NCI-H748 (cell line): ENCODE data around the gene CMTM3.
A peak's percentile ranks its signal among the peaks of the same experiment; 100 is the strongest.
"Not testable (repeated sequence)": the region's sequence is repeated elsewhere in the genome, so short reads cannot be mapped to it uniquely, and the experiment has no call there.

ENCODE experiments used
- DNase-seq: peaks from one replicate; lab custom pipeline; 2025; ENCODE audit not compliant: unreplicated experiment; lab: John Stamatoyannopoulos, UW

The CMTM3 gene

DNA sequence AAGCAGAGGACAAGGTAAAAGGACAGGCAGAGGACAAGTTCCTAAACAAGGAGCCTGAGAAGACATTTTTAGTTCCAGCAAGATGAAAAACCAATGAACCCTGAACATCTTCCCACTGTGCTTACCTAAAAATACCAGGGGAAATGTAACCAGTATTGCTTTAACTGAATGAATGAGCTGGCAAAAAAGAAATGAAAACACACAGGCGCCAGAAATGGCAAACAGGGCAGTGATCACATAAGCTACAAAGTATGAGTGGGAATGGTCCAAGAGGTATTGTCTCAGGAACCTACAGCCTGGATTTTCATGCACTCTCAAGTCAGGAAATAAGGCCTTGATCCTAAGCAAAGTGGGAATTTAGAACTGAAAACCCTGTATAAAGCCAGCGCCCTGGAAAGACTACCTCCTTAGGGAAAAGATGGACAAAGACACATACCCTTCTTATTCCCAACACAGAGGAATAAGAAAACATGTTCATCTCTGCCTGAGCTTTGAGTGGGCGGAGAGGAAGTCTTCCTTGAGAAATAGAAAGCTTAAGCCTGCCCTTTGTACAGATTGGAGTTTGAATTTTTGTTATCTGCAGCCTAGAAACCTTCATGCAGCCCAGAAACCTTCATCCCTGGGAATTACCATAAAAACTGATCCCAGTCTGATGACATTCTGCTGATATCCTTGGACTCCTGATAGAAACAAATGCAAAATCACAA, 23.1 kb upstream of the CMTM3 start:
- DNase-seq: no peak

GRCh38 chr16:66585481-66586239, 18.8 kb upstream of the CMTM3 start:
- DNase-seq: no peak

GRCh38 chr16:66587881-66588600, 16.5 kb upstream of the CMTM3 start:
- no peak for DNase-seq

- no peak for DNase-seq
These were observed 15.4 kb upstream of the CMTM3 start for GRCh38 chr16:66588981-66589713.

- no peak for DNase-seq
These were observed 14.2 kb upstream of the CMTM3 start for GRCh38 chr16:66590322-66590721.

GRCh38 chr16:66591018-66591417, 13.5 kb upstream of the CMTM3 start:
- DNase-seq: no peak

GRCh38 chr16:66592241-66592640, 12.3 kb upstream of the CMTM3 start:
- no peak for DNase-seq

- DNase-seq: no peak
These were observed 11.7 kb upstream of the CMTM3 start for GRCh38 chr16:66592814-66593213.

DNA sequence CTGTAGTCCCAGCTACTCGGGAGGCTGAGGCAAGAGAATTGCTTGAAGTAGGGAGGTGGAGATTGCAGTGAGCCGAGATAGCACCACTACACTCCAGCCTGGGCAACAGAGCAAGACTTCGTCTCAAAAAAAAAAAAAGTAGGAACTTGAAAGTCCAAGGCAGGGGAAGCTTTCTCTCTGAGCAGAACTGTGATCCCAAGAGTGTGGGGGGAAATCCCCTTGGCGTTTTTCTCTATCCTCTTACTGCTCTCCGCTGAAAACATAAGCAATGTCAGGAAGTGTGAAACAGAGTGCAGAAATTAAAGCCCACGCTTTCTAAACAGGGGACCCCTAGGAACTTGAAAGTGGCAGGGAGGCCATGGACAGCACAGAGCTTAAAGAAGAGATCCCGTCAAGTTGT, 9.8 kb upstream of the CMTM3 start:
- DNase-seq: no peak

DNA sequence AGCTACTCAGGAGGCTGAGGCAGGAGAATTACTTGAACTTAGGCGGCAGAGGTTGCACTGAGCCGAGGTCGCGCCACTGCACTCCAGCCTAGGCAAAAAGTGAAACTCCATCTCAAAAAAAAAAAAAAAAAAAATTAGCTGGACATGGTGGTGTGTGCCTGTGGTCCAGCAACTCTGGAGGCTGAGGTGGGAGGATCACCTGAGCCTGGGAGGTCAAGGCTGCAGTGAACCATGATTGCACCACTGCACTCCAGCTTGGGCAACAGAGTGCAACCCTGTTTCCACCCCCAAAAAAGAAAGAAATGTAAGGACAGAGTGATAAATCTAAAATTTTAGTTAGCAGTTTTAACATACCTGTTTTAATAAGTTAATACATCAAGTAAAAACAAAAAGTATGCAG, 7.9 kb upstream of the CMTM3 start:
- DNase-seq: not testable (repeated sequence)

- DNase-seq: no peak
These were observed 7.3 kb upstream of the CMTM3 start for GRCh38 chr16:66596986-66597848.

GRCh38 chr16:66598111-66598510, 6.4 kb upstream of the CMTM3 start:
- DNase-seq: no peak

GRCh38 chr16:66599726-66600125, 4.8 kb upstream of the CMTM3 start:
- DNase-seq: no peak

GRCh38 chr16:66600477-66600876, 4.0 kb upstream of the CMTM3 start:
- DNase-seq: no peak

- no peak for DNase-seq
These were observed 3.0 kb upstream of the CMTM3 start for GRCh38 chr16:66601471-66601870.

GRCh38 chr16:66603537-66604375, 748 bp upstream of the CMTM3 start:
- peak; percentile 64 for DNase-seq

DNA sequence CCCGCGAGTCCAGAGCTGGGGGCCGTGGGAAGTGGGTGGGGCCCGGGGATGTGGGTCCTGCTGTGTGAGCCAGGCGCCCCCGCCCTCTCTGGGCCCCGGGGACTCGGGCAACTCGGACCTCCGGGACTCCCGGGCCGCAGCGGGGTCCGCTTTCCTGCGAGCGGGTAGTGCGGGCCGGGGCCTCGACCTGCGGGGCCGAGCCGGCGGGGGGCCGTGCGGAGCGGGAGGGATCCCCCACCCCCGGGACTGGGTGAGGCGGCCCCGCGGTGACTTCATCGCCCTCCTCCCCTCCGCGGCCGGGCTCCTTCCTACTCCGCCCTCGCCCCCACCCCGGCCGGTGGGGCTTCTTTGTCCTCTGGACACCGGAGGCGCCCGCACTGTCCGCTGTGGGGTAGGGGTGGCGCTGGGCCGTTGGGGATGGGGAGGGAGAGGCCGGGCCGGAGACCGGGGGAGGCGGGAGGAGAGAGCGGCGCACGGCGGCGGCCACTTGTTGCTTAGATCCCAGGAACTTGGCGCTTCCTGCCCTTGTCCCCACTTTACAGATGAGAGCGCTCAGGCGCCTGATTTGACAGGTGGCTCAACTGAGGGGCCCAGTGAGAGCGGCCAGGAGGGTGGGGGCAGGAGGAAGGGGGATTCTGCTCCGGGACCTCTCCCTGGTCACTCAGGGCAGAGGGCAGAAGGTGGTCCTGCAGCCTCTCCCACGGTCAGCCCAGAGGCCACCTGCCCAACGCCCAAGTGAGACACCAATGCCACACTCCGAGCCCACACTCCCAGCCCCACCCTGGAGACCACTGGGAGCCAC, 874 bp downstream of the CMTM3 start:
- DNase-seq: peak; percentile 29

DNA sequence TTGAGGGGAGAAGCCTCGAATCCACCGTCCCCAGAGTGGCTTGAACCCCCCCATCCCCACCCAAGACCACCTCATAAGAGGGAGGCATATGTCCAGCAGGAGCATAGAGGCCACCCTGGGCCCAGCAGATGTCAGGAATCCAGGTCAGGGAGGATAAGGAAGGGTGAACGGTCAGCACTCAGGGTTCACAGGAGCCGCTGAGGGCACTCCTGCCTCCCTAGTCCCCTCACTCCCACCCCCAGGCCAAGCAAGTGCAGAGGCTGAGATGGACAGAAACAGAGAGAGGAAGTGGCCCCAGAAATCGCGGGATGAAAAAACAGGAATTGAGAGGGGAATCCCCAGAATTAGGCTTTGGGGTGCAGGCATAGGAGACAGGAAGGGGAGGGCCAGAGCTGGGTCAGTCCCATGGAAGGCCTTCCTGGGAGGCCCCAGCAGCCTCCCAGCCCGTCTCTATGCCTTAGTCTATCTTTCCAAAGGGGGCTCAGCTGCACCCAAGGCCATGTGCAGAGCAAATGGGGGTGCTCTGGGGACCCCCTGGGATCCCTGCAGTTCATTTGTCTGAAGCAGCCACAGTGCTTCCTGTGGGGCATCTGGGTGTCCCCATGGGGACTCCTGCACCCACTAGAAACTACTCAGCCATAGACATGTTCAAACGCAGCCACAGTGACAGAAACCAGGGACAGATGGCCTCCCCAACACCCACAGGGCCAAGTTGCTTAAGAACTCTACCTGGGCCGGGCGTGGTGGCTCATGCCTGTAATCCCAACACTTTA, 1.7 kb downstream of the CMTM3 start:
- DNase-seq: no peak
